ENCODE measurements around the gene CDRT15.

GRCh38 chr17:14202388-14203166, 34.1 kb downstream of the CDRT15 start:
- no peak for TF ChIP-seq POLR2A (IDR thresholded peaks at IDR 0.05)
- no peak for TF ChIP-seq CTCF (IDR thresholded peaks at IDR 0.05)
